OCI-LY1 (cell line): ENCODE measurements around the gene XRCC1.

ENCODE experiments used
- H2AFZ ChIP-seq: fragments of 200-600 bp; sonication (generic), shearing (Covaris generic); 2 replicates; pipeline ENCODE4 v1.6.0; 2014; ENCODE audit warnings: antibody characterized with exemption, mild to moderate bottlenecking, low read length
- H3F3A ChIP-seq: fragments of 200-600 bp; sonication (generic), shearing (Covaris generic); 2 replicates; pipeline ENCODE4 v1.6.0; 2014; ENCODE audit warnings: mild to moderate bottlenecking, antibody characterized with exemption, low read length, moderate library complexity; ENCODE audit not compliant: insufficient read depth
- H3K27ac ChIP-seq: fragments of 200-600 bp; sonication (generic); 2 replicates; pipeline ENCODE4 v1.5.1; 2014; ENCODE audit warnings: low read length, mixed run types, mild to moderate bottlenecking, low read depth; ENCODE audit not compliant: poor library complexity, severe bottlenecking
- H3K27me3 ChIP-seq: fragments of 200-600 bp; sonication (generic); 2 replicates; pipeline ENCODE4 v1.6.0; 2014; ENCODE audit warnings: antibody characterized with exemption, mild to moderate bottlenecking, low read length, moderate library complexity; ENCODE audit not compliant: insufficient read depth
- H3K36me3 ChIP-seq: fragments of 200-600 bp; sonication (generic); 2 replicates; pipeline ENCODE4 v1.6.1; 2014; ENCODE audit warnings: mild to moderate bottlenecking, antibody characterized with exemption, low read length, moderate library complexity, mixed read lengths; ENCODE audit not compliant: insufficient read depth
- H3K4me1 ChIP-seq: fragments of 200-600 bp; sonication (generic); 2 replicates; pipeline ENCODE4 v1.5.1; 2014; ENCODE audit warnings: mild to moderate bottlenecking, low read length, moderate library complexity; ENCODE audit not compliant: insufficient read depth, severe bottlenecking
- H3K4me2 ChIP-seq: fragments of 200-600 bp; sonication (generic), shearing (Covaris generic); 2 replicates; pipeline ENCODE4 v1.6.1; 2014; ENCODE audit warnings: low read length
- H3K4me3 ChIP-seq: fragments of 200-600 bp; sonication (generic); 2 replicates; pipeline ENCODE4 v1.5.1; 2014; ENCODE audit warnings: low read length, low read depth, mild to moderate bottlenecking, mixed read lengths; ENCODE audit not compliant: poor library complexity, severe bottlenecking
- H3K79me2 ChIP-seq: fragments of 200-600 bp; shearing (Covaris generic); 2 replicates; pipeline ENCODE4 v1.6.1; 2016; ENCODE audit warnings: mixed run types, low read length, mixed read lengths; ENCODE audit not compliant: insufficient read depth
- H3K9ac ChIP-seq: fragments of 200-600 bp; sonication (generic), shearing (Covaris generic); 2 replicates; pipeline ENCODE4 v1.6.1; 2014; ENCODE audit warnings: mild to moderate bottlenecking, low read length, mixed read lengths
- H3K9me2 ChIP-seq: fragments of 200-600 bp; sonication (generic), shearing (Covaris generic); 2 replicates; pipeline ENCODE4 v1.6.1; 2014; ENCODE audit warnings: low read depth, mild to moderate bottlenecking, low read length, mixed read lengths
- H3K9me3 ChIP-seq: fragments of 200-600 bp; shearing (Covaris generic); 2 replicates; pipeline ENCODE4 v1.6.1; 2014; ENCODE audit warnings: low read length, mixed read lengths
- H4K20me1 ChIP-seq: fragments of 200-600 bp; sonication (generic), shearing (Covaris generic); 2 replicates; pipeline ENCODE4 v1.6.0; 2016; ENCODE audit warnings: mild to moderate bottlenecking, low read length; ENCODE audit not compliant: insufficient read depth
- CTCF ChIP-seq: fragments of 200-600 bp; sonication (generic), shearing (Covaris generic); IDR thresholded peaks from 2 replicates; pipeline ENCODE4 v1.5.1; 2017; ENCODE audit warnings: mild to moderate bottlenecking, antibody characterized with exemption, low read length, moderate library complexity, mixed read lengths
- EZH2 ChIP-seq: fragments of 200-600 bp; sonication (generic), shearing (Covaris generic); IDR thresholded peaks from 2 replicates; pipeline ENCODE4 v1.8.0; 2017; ENCODE audit warnings: borderline replicate concordance, mixed run types, mild to moderate bottlenecking, antibody characterized with exemption, low read length, moderate library complexity, mixed read lengths

XRCC1 gene

DNA sequence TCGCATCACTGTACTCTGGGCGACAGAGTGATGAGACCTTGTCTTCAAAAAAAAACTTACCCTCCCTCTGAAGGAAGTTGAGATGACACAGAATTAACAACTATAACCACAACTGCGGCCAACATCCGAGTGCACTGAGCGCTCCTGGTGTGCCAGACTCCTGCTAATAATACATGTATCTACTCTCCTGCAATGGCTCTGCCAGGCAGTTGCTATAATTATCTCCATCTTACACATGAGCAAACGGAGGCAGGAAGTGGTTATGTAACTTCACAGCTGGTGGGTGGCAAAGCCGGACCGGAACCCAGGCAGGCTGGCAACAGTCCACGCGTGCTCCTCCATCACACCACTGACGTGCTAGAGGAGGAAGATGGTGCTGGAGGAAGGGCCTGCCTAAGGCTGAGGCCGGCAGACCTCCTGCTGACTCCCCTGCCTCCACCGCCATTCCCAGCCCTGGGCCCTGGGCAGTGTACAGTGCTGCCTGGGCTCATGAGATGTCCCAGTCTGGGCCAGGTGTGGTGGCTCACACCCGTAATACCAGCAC, 12.6 kb downstream of the XRCC1 start:
- Histone ChIP-seq H3K4me1 (peaks cover 28% of the 10 kb centered on the region), H3K9me3 (no peaks in the 10 kb centered on the region), H4K20me1 (no peaks in the 10 kb centered on the region), H3K27ac (peak overlapping the region; percentile 72), H3K27me3 (no peaks in the 10 kb centered on the region), H3K9ac (no peak overlapping the region), H3K36me3 (peaks cover 14% of the 10 kb centered on the region; the same call in 1 of the 2 replicates), H3K4me3 (no peak overlapping the region), H3F3A (no peaks in the 10 kb centered on the region), H2AFZ (no peak overlapping the region), H3K9me2 (no peaks in the 10 kb centered on the region), H3K4me2 (peak overlapping the region; percentile 5; the same call in 1 of the 2 replicates), H3K79me2 (no peaks in the 10 kb centered on the region)
- no peak for TF ChIP-seq CTCF
- no peak for TF ChIP-seq EZH2

DNA sequence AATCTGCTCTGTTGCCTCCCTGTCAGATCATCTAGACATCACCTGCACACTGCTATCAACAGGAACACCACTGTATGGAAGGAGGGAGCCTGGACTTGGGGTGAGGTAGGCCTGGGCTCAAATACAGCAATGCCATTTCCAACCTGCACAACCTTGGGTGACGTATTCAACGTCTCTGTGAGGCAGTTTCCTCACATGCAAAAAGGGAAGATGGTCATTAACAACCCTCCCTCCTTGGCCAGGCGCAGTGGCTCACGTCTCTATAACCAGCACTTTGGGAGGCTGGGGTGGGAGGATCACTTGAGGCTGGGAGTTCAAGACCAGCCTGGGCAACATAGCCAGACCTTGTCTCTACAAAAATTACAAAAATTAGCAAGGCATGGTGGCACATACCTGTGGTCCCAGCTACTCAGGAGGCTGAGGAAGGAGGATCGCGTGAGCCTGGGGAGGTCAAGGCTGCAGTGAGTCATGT, 13.1 kb downstream of the XRCC1 start:
- peak overlapping the region; percentile 5; the same call in 1 of the 2 replicates for H3K4me2 ChIP-seq

GRCh38 chr19:43561139-43561970, 14.0 kb downstream of the XRCC1 start:
- H3K9ac ChIP-seq, result no peak overlapping the region
- H3F3A ChIP-seq, result no peaks in the 10 kb centered on the region
- TF ChIP-seq CTCF (no peak), EZH2 (no peak)
- H3K36me3 ChIP-seq, result peaks cover 14% of the 10 kb centered on the region; the same call in 1 of the 2 replicates
- H3K4me2 ChIP-seq, result no peak overlapping the region
- no peak overlapping the region for H3K4me3 ChIP-seq
- H4K20me1 ChIP-seq, result no peaks in the 10 kb centered on the region
- H3K4me1 ChIP-seq, result peaks cover 28% of the 10 kb centered on the region
- H3K27ac ChIP-seq, result peak overlapping the region; percentile 72
- H3K27me3 ChIP-seq, result no peaks in the 10 kb centered on the region
- no peak overlapping the region for H2AFZ ChIP-seq
- no peaks in the 10 kb centered on the region for H3K9me2 ChIP-seq
- H3K79me2 ChIP-seq, result no peaks in the 10 kb centered on the region
- H3K9me3 ChIP-seq, result no peaks in the 10 kb centered on the region

More for the DNA sequence above, 13.1 kb downstream of the XRCC1 start:
- no peak overlapping the region for H3K4me3 ChIP-seq
- H3K9me3 ChIP-seq, result no peaks in the 10 kb centered on the region
- no peaks in the 10 kb centered on the region for H3K9me2 ChIP-seq
- H2AFZ ChIP-seq, result no peak overlapping the region
- peak overlapping the region; percentile 72 for H3K27ac ChIP-seq
- H3K27me3 ChIP-seq, result no peaks in the 10 kb centered on the region
- no peaks in the 10 kb centered on the region for H4K20me1 ChIP-seq
- peaks cover 14% of the 10 kb centered on the region; the same call in 1 of the 2 replicates for H3K36me3 ChIP-seq
- H3K4me1 ChIP-seq, result peaks cover 28% of the 10 kb centered on the region
- H3F3A ChIP-seq, result no peaks in the 10 kb centered on the region
- TF ChIP-seq EZH2 (no peak), CTCF (no peak)
- no peak overlapping the region for H3K9ac ChIP-seq
- no peaks in the 10 kb centered on the region for H3K79me2 ChIP-seq
